HEK293T (cell line): ENCODE measurements around the gene SLC44A5.

Experiments used
- BHLHE40 ChIP-seq: fragments of 450-650 bp; IDR thresholded peaks from 2 replicates; pipeline ENCODE4 v1.6.1; 2016; ENCODE audit warnings: mild to moderate bottlenecking, moderate library complexity, borderline replicate concordance
- ELF4 ChIP-seq: fragments of 450-650 bp; IDR thresholded peaks from 2 replicates; pipeline ENCODE4 v1.6.1; 2017; ENCODE audit warnings: antibody characterized with exemption
- FOXA1 ChIP-seq: fragments of 450-650 bp; IDR thresholded peaks from 2 replicates; pipeline ENCODE4 v1.6.1; 2016; ENCODE audit warnings: mild to moderate bottlenecking
- FOXM1 ChIP-seq: fragments of 450-650 bp; IDR thresholded peaks from 2 replicates; pipeline ENCODE4 v1.6.1; 2017; ENCODE audit warnings: mild to moderate bottlenecking, borderline replicate concordance
- SP1 ChIP-seq: fragments of 450-650 bp; IDR thresholded peaks from 2 replicates; pipeline ENCODE4 v1.6.1; 2017

DNA sequence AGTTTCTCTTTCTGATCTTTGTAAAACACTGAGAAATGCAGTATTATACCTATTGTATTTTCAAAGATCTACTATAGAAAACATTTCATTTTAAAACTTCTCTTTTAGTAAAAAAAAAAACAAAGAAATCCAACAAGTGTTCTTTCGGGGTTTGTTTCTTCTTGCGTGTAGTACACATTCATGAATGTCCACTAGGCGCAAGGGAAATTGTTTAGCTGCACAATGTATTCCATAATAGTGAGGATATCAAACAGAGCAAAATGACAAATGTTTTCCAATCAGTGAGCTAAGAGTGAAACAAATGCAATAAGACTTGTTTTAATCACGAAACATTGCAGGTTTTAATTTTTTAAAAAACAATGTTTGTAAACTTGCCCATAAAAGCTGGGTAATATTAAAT is 408.2 kb downstream of the SLC44A5 start:
- TF ChIP-seq FOXM1: no peak
- no peak for TF ChIP-seq ELF4
- no peak for TF ChIP-seq FOXA1
- no peak for TF ChIP-seq BHLHE40
- TF ChIP-seq SP1: no peak
